ENCODE data around the gene DSCAML1.

The DSCAML1 gene

GRCh38 chr11:117693344-117693743 lies 103.7 kb downstream of the DSCAML1 start:
- no peak for DNase-seq (ENCODE audit: low read depth)

DNA sequence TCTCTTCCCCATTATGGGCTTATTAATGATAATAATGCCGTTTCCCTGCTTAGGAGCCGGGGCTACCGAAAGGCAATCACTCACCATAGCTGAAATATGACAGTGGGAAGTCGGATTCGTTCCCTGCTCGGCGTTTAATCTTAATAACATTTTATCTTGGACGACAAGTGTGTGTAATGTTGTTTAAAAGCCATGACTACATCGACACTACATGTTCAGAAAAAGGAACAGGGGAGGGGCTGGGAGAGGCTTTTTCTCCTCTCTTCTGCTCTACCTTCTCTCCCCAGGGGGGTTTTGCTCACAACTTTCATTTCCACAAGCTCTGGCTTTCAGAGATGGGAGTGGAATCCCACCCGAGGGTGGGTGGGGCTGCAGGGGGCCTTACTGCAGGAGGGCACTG lies 105.5 kb downstream of the DSCAML1 start:
- no peak for DNase-seq (ENCODE audit: low read depth)

DNA sequence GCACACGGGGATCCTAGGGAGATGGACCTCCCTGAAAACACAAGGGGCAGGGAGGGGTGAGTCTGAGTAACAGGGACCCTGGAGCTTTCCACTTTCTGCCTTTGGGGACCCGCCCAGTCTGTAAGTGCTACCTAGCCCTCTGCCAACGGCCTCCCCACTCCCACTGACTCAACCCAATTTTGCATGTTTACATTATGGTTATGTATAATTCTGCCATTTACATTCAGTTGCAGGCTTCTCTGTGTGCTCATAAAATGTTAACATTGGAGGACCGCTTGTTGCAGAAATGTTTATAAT lies 105.8 kb downstream of the DSCAML1 start:
- DNase-seq (ENCODE audit: low read depth): no peak

GRCh38 chr11:117690484-117691217 lies 106.4 kb downstream of the DSCAML1 start:
- no peak for DNase-seq (ENCODE audit: low read depth)

- DNase-seq (ENCODE audit: low read depth): no peak
These were observed 108.7 kb downstream of the DSCAML1 start for GRCh38 chr11:117688255-117688797.

- DNase-seq (ENCODE audit: low read depth): no peak
These were observed 109.2 kb downstream of the DSCAML1 start for GRCh38 chr11:117687776-117688175.

DNA sequence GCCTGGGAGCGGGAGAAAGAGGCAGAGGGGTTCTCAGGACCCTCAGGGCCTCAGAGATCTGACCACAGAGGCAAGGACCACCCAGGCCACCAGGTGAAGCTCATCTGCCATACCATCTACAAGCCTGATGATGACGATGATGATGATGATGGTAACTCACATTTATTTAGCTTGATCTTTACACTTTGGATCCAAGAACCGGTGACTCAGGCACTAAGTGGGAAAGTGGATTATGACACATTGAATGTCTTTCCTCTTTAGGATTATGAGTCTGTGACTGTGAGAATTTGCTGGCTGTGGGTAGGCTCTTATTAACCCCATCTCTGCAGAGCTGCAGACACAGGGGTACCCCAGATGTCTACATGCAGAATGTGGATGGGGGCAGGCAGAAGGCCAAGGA lies 110.3 kb downstream of the DSCAML1 start:
- DNase-seq (ENCODE audit: low read depth): no peak

GRCh38 chr11:117685566-117685965 lies 111.5 kb downstream of the DSCAML1 start:
- DNase-seq (ENCODE audit: low read depth): no peak

DNA sequence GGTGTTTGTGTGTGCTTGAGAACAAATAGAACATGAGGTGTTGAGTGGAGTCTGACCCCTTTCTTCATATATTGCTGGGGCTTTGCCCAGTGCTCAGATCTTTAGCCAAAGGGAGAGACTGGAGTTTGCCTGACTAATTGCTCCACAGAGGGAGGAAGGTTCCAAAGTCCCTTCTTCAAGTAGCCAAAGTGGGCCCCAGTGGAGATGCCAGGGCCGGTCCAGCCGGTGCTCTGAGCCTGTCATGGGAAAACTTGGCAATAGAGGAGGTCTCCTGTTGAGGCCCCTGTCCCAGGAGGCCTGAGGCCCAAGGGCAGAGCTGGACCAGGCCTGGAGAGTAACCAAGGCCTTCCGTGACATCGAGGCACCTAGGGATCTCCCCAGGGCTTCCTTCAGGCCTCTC lies 112.3 kb downstream of the DSCAML1 start:
- DNase-seq (ENCODE audit: low read depth): no peak

DNA sequence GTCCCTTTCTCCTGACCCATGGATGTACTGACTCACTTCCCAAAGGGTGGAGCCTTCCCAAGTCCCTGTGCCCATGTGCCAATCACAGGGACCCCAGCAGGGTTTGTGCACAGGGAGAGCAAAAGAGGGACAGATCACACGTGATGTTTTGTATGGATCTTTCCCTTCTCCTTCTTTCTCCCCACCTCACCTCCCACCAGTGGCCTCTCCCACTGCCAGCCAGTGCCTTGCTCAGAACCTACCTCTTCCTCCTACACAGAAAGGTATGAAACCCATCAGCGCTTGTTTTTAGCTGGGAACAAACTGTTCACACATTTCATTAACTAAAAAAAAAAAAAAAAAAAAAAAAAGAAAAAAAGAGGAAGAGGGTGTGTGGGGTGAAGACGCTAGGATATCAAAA lies 112.9 kb downstream of the DSCAML1 start:
- no peak for DNase-seq (ENCODE audit: low read depth)

GRCh38 chr11:117681438-117681837 lies 115.6 kb downstream of the DSCAML1 start:
- no peak for DNase-seq (ENCODE audit: low read depth)

GRCh38 chr11:117679461-117679860 lies 117.6 kb downstream of the DSCAML1 start:
- DNase-seq (ENCODE audit: low read depth): no peak

GRCh38 chr11:117678658-117679406 lies 118.2 kb downstream of the DSCAML1 start:
- no peak for DNase-seq (ENCODE audit: low read depth)

- no peak for DNase-seq (ENCODE audit: low read depth)
These were observed 119.2 kb downstream of the DSCAML1 start for GRCh38 chr11:117677729-117678310.

DNA sequence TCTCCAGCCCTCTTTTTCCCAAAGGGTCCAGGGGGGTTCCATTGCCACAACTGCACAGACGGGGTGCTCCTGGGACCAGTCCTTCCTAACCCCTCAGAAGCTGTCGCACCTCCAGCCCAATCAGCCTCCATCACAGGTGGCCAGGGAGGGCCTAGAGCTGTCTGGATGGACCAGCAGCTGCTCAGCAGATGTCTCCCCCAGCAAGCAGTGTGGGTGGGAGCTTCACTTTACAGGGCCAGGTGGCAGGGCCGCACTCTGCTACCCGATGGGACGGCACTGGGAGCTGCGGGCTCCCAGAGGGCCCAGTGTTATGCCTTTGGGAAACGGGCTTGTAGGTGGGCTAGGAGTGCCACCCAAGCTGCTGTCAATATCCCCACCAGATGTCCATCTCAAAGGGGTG lies 120.5 kb downstream of the DSCAML1 start:
- no peak for DNase-seq (ENCODE audit: low read depth)

- DNase-seq (ENCODE audit: low read depth): no peak
These were observed 123.4 kb downstream of the DSCAML1 start for GRCh38 chr11:117673602-117674001.

DNA sequence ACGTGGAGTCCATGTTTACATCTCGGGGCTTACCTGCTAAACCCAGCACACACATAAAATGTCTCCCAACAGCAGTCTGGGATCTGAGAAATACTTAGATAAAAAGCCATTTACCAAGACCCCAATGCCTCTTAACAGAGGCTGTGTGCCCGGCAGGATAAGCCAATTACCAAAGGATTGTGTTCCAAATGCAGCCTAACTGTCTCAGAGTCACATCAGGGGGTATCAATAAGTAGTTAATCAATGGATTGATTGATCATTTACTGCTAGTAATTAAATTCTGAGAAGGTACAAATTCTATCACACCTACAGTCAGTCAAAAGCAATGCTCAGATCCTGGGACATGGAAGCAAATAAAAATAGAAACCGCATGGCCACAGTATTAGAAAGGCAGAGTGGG lies 125.6 kb downstream of the DSCAML1 start:
- DNase-seq (ENCODE audit: low read depth): no peak

GRCh38 chr11:117670924-117671323 lies 126.1 kb downstream of the DSCAML1 start:
- no peak for DNase-seq (ENCODE audit: low read depth)

- no peak for DNase-seq (ENCODE audit: low read depth)
These were observed 126.6 kb downstream of the DSCAML1 start for GRCh38 chr11:117670443-117670842.

- DNase-seq (ENCODE audit: low read depth): no peak
These were observed 127.4 kb downstream of the DSCAML1 start for GRCh38 chr11:117669616-117670015.

DNA sequence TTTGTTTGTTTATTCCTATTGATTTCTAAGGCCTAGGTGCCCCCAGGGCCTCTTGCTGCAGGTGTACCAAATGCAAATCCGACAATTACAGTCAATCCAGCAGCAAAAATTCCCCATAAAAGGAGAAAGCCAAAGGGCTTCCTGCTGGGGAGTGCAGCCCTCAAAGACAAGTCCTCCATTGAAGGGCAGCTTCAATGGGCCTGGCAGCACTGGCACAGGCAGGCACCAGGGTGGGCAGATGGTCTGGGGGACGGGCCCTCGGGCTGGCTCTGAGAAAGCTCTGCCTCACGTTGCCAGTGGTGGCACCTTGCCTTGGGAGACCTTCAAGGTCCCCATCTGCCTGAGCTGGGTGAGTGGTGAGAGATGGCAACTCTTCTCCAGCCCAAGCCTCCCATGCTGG lies 128.0 kb downstream of the DSCAML1 start:
- no peak for DNase-seq (ENCODE audit: low read depth)

DNA sequence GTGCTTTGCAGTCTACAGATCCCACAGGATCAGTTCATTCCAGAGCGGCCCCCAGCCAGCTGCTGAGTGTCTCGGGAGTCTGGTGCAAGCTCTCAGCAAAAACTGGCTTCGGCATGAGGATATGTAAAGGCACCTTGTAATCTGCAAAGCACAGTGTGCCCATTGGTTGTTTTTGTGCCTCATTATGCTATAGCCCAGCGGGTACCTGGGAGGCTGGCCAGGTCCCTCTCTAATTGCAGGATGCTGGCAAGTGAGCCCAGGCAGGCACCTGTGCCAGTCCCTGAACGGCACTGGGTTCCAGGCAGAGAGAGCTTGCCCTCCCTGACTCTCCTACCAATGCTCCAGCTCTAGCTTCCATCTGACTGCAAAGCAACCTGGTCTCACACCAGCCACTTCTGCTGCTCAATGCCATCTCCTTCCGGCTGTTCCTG lies 128.7 kb downstream of the DSCAML1 start:
- DNase-seq (ENCODE audit: low read depth): no peak

- DNase-seq (ENCODE audit: low read depth): no peak
These were observed 132.1 kb downstream of the DSCAML1 start for GRCh38 chr11:117664897-117665296.
